Testis (tissue), 2 donors: ENCODE results near the gene TUT4.

Experiments
- CTCF ChIP-seq, 3 experiments: fragments of 450-650 bp in 2 of 3; fragments of 200-600 bp in 1 of 3; sonication (generic) in 1 of 3; IDR thresholded peaks; one replicate each; pipeline ENCODE4 v1.5.1; 2016 to 2019; ENCODE audit warnings: antibody characterized with exemption in 3 of 3, mild to moderate bottlenecking in 2 of 3, moderate library complexity in 1 of 3
- POLR2A ChIP-seq: fragments of 450-650 bp; IDR thresholded peaks from one replicate; pipeline ENCODE4 v1.6.1; 2017; ENCODE audit warnings: antibody characterized with exemption, mild to moderate bottlenecking, moderate library complexity

GRCh38 chr1:52532247-52532646 lies 20.6 kb downstream of the TUT4 start:
- TF ChIP-seq CTCF (IDR thresholded peaks at IDR 0.05) (no peak), POLR2A (no peak)
